WTC11 (cell line): Measurements from ENCODE around the gene TBX10.

Experiments
- CREB1 ChIP-seq: sonication (generic); formaldehyde crosslinking; IDR thresholded peaks from 2 replicates; pipeline ENCODE4 v1.8.0; 2023; ENCODE audit warnings: mild to moderate bottlenecking, missing genetic modification reagents
- CTCF ChIP-seq: fragments of 200-600 bp; IDR thresholded peaks from 2 replicates; pipeline ENCODE4 v1.8.0; 2022; ENCODE audit warnings: antibody characterized with exemption
- FOXJ3 ChIP-seq: sonication (generic); formaldehyde crosslinking; IDR thresholded peaks from 2 replicates; pipeline ENCODE4 v1.9.0; 2021; ENCODE audit warnings: missing genetic modification reagents, mild to moderate bottlenecking, borderline replicate concordance
- NR2C2 ChIP-seq: sonication (generic); formaldehyde crosslinking; IDR thresholded peaks from 2 replicates; pipeline ENCODE4 v1.8.0; 2022; ENCODE audit warnings: mild to moderate bottlenecking, missing genetic modification reagents
- USF1 ChIP-seq: sonication (generic); formaldehyde crosslinking; IDR thresholded peaks from 2 replicates; pipeline ENCODE4 v1.8.0; 2022; ENCODE audit warnings: mild to moderate bottlenecking, missing genetic modification reagents
- ZNF232 ChIP-seq: sonication (generic); formaldehyde crosslinking; IDR thresholded peaks from 2 replicates; pipeline ENCODE4 v1.8.0; 2022; ENCODE audit warnings: mild to moderate bottlenecking, missing genetic modification reagents
- ZNF317 ChIP-seq: sonication (generic); formaldehyde crosslinking; IDR thresholded peaks from 2 replicates; pipeline ENCODE4 v1.8.1; 2023; ENCODE audit warnings: low read depth, mild to moderate bottlenecking, moderate library complexity, missing genetic modification reagents, borderline replicate concordance

GRCh38 chr11:67600324-67601029, 39.1 kb downstream of the TBX10 start:
- no peak for TF ChIP-seq ZNF317 (CRISPR knock-in tag)
- TF ChIP-seq CTCF = no peak
- no peak for TF ChIP-seq NR2C2
- TF ChIP-seq USF1 (CRISPR knock-in tag) = no peak
- TF ChIP-seq ZNF232 (CRISPR knock-in tag) = no peak
- no peak for TF ChIP-seq CREB1 (CRISPR knock-in tag)
- TF ChIP-seq FOXJ3 (CRISPR knock-in tag) = no peak
